GM12872 (cell line): Measurements from ENCODE around the gene TCF4.

ENCODE experiments used
- TF ChIP-seq, protein P1 (sequence below): IDR thresholded peaks from 3 replicates; pipeline ENCODE4 v1.5.1; 2011; ENCODE audit warnings: low read depth, mild to moderate bottlenecking, low read length, moderate library complexity; ENCODE audit not compliant: insufficient read depth

The TCF4 gene

DNA sequence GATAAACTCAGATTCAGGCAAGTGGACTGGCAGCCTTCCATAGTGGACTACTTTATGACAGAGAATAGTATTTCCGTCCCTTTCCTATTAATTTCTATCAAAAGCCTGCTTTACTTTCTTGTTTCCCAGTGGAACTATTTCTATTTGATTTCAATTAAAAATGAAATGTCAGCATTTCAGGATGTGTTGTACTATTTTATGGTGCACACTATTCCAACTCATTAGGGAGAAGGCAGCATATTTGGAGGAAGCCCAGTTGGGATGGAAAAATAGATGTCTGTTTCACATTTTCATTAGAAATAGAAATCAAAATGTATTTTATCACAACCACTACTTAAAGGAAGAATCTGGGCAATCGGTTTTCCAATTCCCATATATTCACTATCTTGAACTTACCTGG is 37.9 kb upstream of the TCF4 start:
- TF ChIP-seq, protein P1, sequence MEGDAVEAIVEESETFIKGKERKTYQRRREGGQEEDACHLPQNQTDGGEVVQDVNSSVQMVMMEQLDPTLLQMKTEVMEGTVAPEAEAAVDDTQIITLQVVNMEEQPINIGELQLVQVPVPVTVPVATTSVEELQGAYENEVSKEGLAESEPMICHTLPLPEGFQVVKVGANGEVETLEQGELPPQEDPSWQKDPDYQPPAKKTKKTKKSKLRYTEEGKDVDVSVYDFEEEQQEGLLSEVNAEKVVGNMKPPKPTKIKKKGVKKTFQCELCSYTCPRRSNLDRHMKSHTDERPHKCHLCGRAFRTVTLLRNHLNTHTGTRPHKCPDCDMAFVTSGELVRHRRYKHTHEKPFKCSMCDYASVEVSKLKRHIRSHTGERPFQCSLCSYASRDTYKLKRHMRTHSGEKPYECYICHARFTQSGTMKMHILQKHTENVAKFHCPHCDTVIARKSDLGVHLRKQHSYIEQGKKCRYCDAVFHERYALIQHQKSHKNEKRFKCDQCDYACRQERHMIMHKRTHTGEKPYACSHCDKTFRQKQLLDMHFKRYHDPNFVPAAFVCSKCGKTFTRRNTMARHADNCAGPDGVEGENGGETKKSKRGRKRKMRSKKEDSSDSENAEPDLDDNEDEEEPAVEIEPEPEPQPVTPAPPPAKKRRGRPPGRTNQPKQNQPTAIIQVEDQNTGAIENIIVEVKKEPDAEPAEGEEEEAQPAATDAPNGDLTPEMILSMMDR, result no peak

DNA sequence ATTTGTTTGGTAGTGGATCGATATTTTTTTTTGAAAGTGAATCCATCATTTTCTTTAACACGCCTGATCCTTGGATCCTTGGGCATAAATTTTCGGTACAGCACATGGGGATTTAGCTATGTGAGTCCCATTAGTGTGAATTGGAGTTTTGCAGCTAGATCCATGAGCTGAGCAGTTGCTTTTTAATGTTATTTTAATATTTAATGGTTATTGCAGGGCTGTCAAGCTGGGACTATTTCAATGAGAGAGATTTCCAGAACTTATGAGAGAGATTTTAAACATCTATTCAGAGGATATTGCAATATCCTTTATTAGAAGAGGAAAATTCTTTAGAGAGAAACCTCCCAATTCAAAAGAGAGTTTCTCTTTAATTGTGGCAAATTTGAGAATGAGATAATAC is 35.6 kb upstream of the TCF4 start:
- TF ChIP-seq, protein P1, result no peak

DNA sequence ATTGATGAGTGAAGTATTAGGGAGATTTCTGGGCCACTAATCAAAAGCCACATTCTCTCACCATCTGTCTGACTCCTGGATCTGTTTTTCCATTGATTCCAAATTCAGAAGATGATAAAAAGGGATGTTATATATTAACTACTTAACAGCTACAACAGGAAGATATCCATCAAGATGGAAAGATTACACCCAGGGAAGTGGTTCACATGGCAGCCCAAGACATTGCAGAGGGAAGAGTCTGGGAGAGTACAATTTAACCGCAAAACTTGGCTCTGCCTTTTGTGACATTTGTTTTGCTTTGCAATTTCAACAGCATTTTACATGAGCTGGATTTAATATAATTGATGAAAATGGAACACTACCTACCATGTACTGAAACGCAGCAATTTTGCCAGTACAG is 22.5 kb upstream of the TCF4 start:
- TF ChIP-seq, protein P1, result no peak

DNA sequence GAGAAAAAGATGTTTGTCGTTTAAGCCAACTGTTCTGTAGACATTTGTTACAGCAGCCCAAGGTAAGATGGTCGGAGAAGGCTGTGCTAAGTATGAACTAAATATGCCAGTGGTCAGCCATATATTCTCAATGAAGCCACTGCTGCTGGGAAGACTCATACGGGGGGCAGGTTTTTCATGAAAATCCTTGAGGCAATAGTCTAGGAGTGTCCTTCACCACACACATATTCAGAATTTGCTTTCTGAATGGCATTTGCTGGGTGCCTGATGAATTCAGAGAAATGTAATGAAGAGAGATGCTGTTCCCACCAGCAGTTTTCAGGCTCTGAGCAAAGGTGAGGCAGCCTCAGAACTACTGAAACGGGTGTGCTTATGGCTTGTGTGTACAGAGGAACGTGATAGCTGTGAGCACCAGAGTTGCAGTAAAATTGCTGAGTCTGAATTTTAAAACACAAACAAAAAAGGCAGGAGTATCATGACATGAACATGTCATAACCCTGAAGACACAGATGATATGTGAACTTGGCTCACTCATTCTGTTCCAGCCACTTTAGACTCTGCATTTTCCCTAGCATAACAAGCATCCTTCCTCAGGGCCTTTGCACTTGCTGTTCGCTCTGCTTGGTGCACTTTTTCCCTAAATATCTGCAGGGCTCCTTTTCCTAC is 21.3 kb upstream of the TCF4 start:
- TF ChIP-seq, protein P1, result no peak

DNA sequence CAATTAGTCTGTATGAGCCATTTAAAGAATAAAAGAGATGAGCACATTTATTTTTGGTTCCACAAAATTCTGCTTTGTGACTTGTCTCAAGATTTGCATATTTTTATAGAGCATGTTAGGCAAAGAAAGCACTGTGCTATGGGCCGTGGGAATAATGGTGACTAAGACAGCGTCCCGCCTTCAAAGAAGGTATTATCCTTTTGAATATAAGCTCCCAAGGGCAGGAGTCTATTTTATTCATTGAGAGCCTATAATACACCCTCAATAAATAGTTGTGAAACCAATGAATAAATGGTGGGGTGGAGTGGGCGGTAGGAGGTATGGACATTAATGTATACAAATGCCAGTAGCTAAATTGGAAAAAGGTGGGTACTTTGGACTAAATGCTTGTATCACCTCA is 20.5 kb upstream of the TCF4 start:
- TF ChIP-seq, protein P1, result no peak

DNA sequence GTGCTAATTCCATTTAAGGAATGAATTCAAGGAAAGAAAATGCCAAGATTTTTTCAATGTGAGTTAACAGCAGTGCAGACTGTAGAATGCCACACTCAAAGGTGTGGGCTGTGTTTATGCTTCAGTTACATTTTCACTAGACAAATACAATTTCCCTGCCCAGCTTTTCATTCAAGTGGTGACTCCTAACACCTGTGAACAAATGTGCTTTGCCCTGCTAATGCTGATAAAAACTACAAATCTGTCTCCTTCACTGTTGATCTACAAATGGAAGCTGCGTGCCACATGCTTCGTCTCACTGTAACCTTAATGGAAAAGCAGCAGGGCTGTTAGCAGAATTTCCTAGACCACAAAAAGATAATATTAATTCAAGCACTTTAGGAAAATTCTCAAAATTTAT is 19.8 kb upstream of the TCF4 start:
- TF ChIP-seq, protein P1, result no peak

DNA sequence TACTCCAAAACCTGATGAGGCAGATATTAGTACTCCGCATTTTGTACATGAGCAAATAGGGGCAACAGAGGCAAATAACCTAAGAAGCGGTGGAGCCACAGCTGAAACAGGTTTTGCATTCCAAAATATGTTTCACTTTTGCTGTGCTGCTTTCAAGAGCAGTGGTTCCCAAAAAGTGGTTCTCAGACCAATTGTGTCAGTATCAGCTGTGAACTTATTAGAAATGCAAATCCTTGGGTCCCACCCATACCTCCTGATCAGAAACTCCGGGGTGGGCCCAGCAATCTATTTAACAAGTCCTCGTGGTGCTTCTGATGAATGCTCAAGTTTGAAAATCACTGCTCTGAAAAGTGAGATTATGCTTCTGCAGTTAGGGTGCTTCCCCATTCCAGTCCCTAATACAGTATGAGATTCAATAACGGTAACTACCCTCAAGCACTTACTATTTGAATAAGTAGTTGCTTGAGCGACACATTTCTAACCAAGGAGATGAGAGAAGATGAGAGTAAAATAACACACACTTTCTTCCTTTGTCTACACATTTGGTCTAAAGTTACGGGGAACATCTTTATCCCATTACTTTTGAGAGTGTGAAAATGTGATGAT is 17.8 kb upstream of the TCF4 start:
- TF ChIP-seq, protein P1, result no peak

DNA sequence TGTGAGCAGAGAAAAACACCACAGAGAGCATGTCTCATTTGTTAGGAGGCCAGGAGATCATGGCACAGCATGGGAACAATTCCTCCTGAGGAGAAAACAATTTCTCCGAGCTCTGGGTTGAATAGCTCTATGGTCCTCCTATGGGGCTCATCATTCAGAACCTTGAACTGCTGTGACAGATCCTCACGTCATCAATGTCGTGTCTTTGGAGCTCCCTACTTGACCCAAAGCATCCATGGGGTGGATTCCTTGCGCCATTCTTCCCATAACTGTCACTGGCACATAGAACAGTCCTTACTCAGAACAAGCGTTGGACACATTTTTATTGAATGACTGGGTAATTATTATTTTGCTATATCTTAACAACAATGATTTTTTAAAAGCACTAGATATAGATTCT is 15.8 kb upstream of the TCF4 start:
- TF ChIP-seq, protein P1, result no peak
